Left ventricle myocardium inferior (tissue), 1 donor: ENCODE results near the gene ARHGEF33. TPM values are rescaled to one million over a fixed set of nuclear protein-coding genes. Genes with fewer than 3 reads are reported as not detected.

ENCODE experiments used
- DNase-seq: peaks from one replicate; pipeline ENCODE4 v3.0.0-alpha.2; 2020
- H3K27ac ChIP-seq: fragments of 200-600 bp; replicated peaks from 2 replicates; pipeline ENCODE4 v1.8.0; 2021
- H3K27me3 ChIP-seq: fragments of 200-600 bp; 2 replicates; pipeline ENCODE4 v1.8.0; 2021; ENCODE audit warnings: low read depth
- H3K36me3 ChIP-seq: fragments of 200-600 bp; 2 replicates; pipeline ENCODE4 v1.8.0; 2021
- H3K4me1 ChIP-seq: fragments of 200-600 bp; 2 replicates; pipeline ENCODE4 v1.8.0; 2021
- H3K4me3 ChIP-seq: fragments of 200-600 bp; 2 replicates; pipeline ENCODE4 v1.8.0; 2021; ENCODE audit warnings: mild to moderate bottlenecking, moderate library complexity
- H3K9me3 ChIP-seq: fragments of 200-600 bp; replicated peaks from 2 replicates; pipeline ENCODE4 v1.8.0; 2021
- intact Hi-C: fragments of 100-400 bp; cut with micrococcal nuclease; formaldehyde crosslinking; loops from one replicate; pipeline ENCODE4 v1.11.0; 2022
- total RNA-seq: library from RNA; stranded (reverse); fragmentation: NEBNext Ultra II Directional; extraction: Animal tissue kit (Norgen Biotek cat#: 25700); gene quantifications from one replicate; pipeline ENCODE4 v1.2.1, GENCODE V29; 2021
- TF ChIP-seq, protein P1 (sequence below): fragments of 200-600 bp; IDR thresholded peaks from 2 replicates; pipeline ENCODE4 v1.8.0; 2021; ENCODE audit warnings: antibody characterized with exemption, mild to moderate bottlenecking, borderline replicate concordance
- donor health status: DM: no; HTN: yes; CAD: no; lungs with severe emphysema.

ARHGEF33 gene
- total RNA-seq, 1 donor from 2014 or later = 0.14 TPM

DNA sequence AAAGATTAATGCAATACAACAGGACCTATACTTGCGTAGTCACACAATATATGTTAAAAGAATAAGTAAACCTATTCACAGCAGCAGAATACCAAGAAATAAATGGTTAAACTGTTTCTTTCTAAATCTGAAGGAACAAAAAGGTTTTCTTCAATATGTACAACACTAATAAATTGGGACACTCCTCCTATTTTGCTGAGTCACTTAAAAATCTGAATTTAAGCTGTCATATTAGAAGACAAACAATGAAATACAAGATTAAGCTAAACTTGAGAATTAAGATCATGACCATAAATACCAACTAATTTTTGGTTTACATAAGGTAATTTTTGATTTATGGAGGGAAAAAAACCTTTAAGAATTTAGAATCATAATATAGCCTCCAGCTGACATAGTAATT, 92.8 kb downstream of the ARHGEF33 start:
- no peaks in the 10 kb centered on the region for H3K9me3 ChIP-seq
- intact Hi-C loops = no loop called here
- H3K27ac ChIP-seq = no peak overlapping the region
- no peaks in the 10 kb centered on the region for H3K4me1 ChIP-seq
- TF ChIP-seq, protein P1, sequence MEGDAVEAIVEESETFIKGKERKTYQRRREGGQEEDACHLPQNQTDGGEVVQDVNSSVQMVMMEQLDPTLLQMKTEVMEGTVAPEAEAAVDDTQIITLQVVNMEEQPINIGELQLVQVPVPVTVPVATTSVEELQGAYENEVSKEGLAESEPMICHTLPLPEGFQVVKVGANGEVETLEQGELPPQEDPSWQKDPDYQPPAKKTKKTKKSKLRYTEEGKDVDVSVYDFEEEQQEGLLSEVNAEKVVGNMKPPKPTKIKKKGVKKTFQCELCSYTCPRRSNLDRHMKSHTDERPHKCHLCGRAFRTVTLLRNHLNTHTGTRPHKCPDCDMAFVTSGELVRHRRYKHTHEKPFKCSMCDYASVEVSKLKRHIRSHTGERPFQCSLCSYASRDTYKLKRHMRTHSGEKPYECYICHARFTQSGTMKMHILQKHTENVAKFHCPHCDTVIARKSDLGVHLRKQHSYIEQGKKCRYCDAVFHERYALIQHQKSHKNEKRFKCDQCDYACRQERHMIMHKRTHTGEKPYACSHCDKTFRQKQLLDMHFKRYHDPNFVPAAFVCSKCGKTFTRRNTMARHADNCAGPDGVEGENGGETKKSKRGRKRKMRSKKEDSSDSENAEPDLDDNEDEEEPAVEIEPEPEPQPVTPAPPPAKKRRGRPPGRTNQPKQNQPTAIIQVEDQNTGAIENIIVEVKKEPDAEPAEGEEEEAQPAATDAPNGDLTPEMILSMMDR = no peak
- no peak overlapping the region for H3K4me3 ChIP-seq
- peaks cover 40% of the 10 kb centered on the region for H3K36me3 ChIP-seq
- DNase-seq = no peak
- H3K27me3 ChIP-seq = no peaks in the 10 kb centered on the region

DNA sequence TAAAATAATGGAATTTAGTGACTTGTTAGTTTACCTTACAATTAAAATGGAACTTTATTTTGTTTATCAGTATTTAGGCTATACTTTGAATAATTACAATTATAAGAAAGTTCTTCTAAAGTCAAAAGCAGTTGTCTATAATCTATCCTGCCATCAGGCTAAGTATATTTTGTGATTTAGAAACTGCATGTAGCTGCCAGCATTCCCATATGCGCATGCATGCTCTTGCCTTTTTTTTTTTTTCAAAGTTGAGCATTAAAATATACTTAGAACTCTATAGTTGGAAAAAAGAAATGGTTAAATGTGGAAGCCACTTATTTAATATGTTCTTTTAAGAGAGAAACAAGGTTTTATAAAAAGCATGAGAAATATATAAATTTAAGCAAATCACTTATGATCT, 99.0 kb downstream of the ARHGEF33 start:
- no peak overlapping the region for H3K27ac ChIP-seq
- no peak for DNase-seq
- H3K4me1 ChIP-seq = no peaks in the 10 kb centered on the region
- H3K36me3 ChIP-seq = peaks cover 63% of the 10 kb centered on the region
- intact Hi-C loops = no loop called here
- TF ChIP-seq, protein P1 = no peak
- H3K27me3 ChIP-seq = no peaks in the 10 kb centered on the region
- no peak overlapping the region for H3K4me3 ChIP-seq
- H3K9me3 ChIP-seq = no peaks in the 10 kb centered on the region

DNA sequence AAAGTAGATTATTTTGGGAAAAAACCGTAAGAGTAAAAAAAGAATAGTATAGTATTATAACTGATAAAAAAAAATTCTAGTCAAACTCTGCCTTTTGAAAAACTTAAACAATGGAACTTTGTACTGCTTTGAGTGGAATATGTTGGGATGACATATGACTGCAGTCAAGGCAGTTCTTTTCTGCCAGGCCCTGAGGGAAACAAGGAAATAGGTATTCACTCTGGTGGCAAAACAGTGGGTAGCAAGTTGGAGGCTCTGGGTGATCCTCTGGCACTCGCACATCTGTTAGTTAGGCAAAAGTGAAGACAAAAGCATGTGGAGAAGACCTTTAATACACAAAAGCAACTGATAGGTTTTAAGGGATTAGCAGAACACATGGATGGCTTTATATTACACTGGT, 102.2 kb downstream of the ARHGEF33 start:
- no peak overlapping the region for H3K4me3 ChIP-seq
- H3K4me1 ChIP-seq = no peaks in the 10 kb centered on the region
- TF ChIP-seq, protein P1 = no peak
- intact Hi-C loops = no loop called here
- no peaks in the 10 kb centered on the region for H3K27me3 ChIP-seq
- H3K27ac ChIP-seq = no peak overlapping the region
- DNase-seq = no peak
- peaks cover 66% of the 10 kb centered on the region for H3K36me3 ChIP-seq
- no peaks in the 10 kb centered on the region for H3K9me3 ChIP-seq

- TF ChIP-seq, protein P1 = no peak
- H3K36me3 ChIP-seq = peaks cover 81% of the 10 kb centered on the region
- no peak overlapping the region for H3K4me3 ChIP-seq
- intact Hi-C loops = no loop called here
- H3K27ac ChIP-seq = no peak overlapping the region
- H3K9me3 ChIP-seq = no peaks in the 10 kb centered on the region
- H3K4me1 ChIP-seq = peaks cover 16% of the 10 kb centered on the region
- DNase-seq = no peak
- no peaks in the 10 kb centered on the region for H3K27me3 ChIP-seq
Observed at GRCh38 chr2:38997781-38998180, 108.1 kb downstream of the ARHGEF33 start.

DNA sequence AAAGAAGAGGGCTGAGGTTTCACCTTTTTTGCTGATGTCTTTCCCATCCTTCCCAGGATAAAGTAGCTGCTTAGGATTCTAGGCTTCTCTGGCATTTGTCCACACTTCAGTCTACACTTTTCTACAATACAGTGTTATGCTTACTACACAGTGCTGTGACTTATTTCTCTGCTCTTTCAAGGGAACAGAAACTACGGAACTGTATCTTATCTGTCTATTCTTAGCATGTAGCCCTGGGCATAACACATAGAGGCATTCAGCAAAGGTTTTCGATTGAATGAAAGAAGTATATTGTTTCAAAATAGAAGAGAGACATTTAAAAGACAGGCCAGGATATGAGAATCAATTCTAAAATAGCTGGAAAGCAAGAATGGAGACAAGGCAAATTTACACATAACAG, 110.9 kb downstream of the ARHGEF33 start:
- Histone ChIP-seq H3K4me1 (peaks cover 22% of the 10 kb centered on the region), H3K9me3 (no peaks in the 10 kb centered on the region), H3K36me3 (peaks cover 70% of the 10 kb centered on the region), H3K27me3 (no peaks in the 10 kb centered on the region), H3K4me3 (no peak overlapping the region), H3K27ac (peak overlapping the region; percentile 29)
- TF ChIP-seq, protein P1 = no peak
- no peak for DNase-seq
- intact Hi-C loops = no loop called here
